ENCODE data around the gene EXO1.

Gene EXO1

GRCh38 chr1:241895013-241895412 is 47.0 kb downstream of the EXO1 start:
- no peak for DNase-seq

GRCh38 chr1:241896670-241896962 is 48.6 kb downstream of the EXO1 start:
- DNase-seq: no peak

- DNase-seq: no peak
Measured at GRCh38 chr1:241899210-241899609, 51.2 kb downstream of the EXO1 start.

- DNase-seq: no peak
Measured at GRCh38 chr1:241900381-241900780, 52.4 kb downstream of the EXO1 start.

GRCh38 chr1:241902391-241903065 is 54.5 kb downstream of the EXO1 start:
- no peak for DNase-seq

GRCh38 chr1:241916196-241916595 is 68.2 kb downstream of the EXO1 start:
- DNase-seq: no peak

GRCh38 chr1:241917487-241917886 is 69.5 kb downstream of the EXO1 start:
- DNase-seq: no peak

GRCh38 chr1:241918879-241919278 is 70.9 kb downstream of the EXO1 start:
- no peak for DNase-seq

GRCh38 chr1:241924080-241924808 is 76.2 kb downstream of the EXO1 start:
- no peak for DNase-seq

GRCh38 chr1:241926141-241926540 is 78.1 kb downstream of the EXO1 start:
- no peak for DNase-seq

- no peak for DNase-seq
Measured at GRCh38 chr1:241927321-241927720, 79.3 kb downstream of the EXO1 start.

- DNase-seq: no peak
Measured at GRCh38 chr1:241932845-241933244, 84.8 kb downstream of the EXO1 start.

- no peak for DNase-seq
Measured at GRCh38 chr1:241934201-241934848, 86.3 kb downstream of the EXO1 start.

GRCh38 chr1:241934866-241935265 is 86.9 kb downstream of the EXO1 start:
- no peak for DNase-seq

Data from stimulated activated CD4-positive, alpha-beta T cell treated with anti-CD3 and anti-CD28 coated beads, Interleukin-15, amount 100 ng/mL, for 24 hours (primary cell).